GM19455 (cell line): ENCODE results near the gene RBM12.
"Not testable (repeated sequence)": the region's sequence is repeated elsewhere in the genome, so short reads cannot be mapped to it uniquely, and the experiment has no call there.

Experiments used
- ATAC-seq: cut with Tn5 transposase; IDR thresholded peaks from one replicate; pipeline ENCODE4 v1.9.1; 2021; ENCODE audit not compliant: unreplicated experiment

The RBM12 gene, protein sequence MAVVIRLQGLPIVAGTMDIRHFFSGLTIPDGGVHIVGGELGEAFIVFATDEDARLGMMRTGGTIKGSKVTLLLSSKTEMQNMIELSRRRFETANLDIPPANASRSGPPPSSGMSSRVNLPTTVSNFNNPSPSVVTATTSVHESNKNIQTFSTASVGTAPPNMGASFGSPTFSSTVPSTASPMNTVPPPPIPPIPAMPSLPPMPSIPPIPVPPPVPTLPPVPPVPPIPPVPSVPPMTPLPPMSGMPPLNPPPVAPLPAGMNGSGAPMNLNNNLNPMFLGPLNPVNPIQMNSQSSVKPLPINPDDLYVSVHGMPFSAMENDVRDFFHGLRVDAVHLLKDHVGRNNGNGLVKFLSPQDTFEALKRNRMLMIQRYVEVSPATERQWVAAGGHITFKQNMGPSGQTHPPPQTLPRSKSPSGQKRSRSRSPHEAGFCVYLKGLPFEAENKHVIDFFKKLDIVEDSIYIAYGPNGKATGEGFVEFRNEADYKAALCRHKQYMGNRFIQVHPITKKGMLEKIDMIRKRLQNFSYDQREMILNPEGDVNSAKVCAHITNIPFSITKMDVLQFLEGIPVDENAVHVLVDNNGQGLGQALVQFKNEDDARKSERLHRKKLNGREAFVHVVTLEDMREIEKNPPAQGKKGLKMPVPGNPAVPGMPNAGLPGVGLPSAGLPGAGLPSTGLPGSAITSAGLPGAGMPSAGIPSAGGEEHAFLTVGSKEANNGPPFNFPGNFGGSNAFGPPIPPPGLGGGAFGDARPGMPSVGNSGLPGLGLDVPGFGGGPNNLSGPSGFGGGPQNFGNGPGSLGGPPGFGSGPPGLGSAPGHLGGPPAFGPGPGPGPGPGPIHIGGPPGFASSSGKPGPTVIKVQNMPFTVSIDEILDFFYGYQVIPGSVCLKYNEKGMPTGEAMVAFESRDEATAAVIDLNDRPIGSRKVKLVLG

DNA sequence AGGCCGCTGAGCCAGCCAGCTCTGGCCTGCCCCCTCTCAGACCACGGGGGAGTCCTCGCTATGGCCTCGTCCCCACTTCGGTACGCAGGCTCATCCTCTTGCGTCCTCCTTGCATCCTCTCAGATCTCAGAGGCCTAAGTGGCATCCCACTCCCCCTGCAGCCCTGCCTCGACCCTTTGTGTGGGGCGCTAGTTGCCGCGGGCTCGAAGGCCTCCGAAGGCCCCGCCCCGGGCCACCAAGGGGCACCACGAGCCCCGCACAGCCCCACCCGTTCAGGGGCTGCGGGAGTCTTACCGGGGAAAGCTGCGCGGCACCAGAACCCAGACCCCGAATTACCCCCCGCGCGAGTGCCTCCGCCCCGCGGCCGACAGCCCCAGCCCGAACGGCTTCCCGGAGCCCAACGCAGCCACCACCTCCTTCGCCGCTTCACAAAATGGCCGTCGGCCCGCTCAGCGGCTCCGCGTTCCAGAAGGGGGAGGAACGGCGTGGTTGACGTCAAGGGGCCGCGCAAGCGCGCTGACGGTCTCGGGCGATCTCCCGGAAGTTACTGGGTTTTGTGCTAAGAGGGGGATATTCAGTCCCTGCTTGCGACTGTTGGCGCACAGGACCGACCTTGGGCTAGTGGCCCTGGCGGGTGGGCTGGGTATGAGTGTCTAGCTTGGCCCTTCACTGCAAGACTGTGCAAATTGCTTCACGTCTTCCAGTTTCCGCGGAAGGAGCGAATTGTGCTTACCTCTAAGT lies at the start of gene RBM12, which contains the start of gene CPNE1:
Gene RBM12 (minus strand): TSS at position 435 of the 741 bp plus-strand sequence. CDS start 9,578 bp downstream, outside the sequence.
Gene CPNE1 (minus strand): TSS at position 435 of the 741 bp plus-strand sequence. CDS start 31,977 bp downstream, outside the sequence.
- ATAC-seq, result peak; percentile 75

DNA sequence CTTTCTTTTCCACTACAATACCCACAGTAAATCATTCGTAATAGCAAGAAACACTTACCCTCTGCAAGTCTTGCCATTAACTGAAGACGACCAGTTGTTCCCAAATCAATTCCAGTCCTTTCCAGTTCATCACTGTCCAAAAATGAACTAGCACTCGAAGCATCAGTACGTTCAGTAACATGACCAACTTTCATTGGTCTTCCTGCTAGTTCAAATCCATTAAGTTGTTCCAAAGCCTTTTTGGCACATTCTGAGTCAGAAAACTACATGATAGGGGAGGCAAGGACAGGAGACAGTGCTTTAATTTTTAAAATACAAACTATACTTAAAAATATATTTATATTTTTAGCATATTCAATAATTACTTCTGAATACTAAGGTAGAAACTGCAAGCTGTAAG lies 49.4 kb upstream of the RBM12 start:
- ATAC-seq, result no peak

DNA sequence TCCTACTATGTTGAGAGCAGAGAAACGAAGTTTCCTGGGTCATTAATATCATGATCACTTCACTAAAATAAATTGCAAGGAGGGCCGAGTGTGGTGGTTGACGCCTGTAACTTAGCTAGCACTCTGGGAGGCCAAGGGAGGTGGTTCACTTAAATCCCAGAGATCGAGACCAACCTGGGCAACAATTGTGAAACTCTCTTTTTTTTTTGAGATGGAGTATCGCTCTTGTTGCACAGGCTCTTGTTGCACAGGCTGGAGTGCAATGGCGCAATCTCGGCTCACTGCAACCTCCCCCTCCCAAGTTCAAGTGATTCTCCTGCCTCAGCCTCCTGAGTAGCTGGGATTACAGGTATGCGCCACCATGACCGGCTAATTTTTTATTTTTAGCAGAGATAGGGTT lies 48.4 kb upstream of the RBM12 start:
- ATAC-seq, result not testable (repeated sequence)

DNA sequence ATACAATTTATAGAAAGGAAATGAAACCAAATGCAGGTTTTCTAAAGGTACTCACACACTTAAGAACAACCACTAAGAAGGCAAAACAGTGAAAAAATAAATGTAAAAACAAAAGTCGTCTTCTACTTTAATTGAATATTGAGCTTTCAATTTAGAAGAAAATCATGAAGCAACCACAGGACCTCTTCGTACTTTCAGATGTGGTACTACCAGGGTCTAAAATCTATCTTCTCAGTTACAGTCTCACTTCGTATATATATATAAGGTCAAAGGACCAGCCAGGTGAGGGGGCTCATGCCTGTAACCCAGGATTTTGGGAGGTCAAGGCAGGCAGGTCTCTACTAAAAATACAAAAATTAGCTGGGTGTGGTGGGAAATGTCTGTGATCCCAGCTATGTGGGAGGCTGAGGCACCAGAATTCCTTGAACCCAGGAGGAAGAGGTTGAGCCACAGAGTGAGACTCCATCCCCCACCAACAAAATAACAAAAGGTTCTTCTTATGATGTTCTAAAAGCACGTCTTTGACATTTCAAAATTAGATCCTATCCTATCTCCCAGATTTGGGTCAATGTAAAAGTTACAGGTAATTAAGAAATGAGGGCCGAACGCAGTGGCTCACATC lies 47.0 kb upstream of the RBM12 start:
- no peak for ATAC-seq

DNA sequence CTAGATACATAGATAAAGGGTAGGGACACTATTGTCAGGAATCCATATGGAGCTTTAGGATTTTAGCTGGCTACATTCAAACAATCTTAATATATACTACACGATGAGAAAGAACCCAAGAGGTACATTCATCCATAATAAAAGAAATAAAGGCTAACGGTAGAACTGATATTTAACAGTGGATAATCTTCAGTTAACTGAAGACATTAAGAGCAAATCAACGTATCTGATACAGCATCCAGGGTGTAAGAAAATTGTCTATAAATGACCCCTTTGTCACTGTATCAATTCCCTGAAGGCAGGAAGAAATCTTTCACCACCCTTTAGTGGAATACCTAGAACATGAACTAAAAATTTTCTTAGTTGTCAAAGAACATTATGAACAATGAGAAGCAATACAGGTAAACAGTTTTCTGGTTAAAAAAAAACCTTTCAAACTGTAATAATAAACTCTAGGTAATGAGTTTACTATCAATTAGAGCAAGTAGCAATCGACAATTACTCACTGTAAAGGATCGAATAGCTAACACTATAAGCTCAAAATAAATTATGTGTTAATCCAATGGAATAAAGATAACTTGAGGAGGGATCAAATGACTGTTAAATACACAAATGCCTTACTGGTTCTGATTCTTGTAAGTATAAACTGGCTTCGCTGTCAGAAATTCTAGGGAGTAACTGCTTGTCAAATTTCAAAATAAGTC lies 46.3 kb upstream of the RBM12 start:
- ATAC-seq, result no peak

DNA sequence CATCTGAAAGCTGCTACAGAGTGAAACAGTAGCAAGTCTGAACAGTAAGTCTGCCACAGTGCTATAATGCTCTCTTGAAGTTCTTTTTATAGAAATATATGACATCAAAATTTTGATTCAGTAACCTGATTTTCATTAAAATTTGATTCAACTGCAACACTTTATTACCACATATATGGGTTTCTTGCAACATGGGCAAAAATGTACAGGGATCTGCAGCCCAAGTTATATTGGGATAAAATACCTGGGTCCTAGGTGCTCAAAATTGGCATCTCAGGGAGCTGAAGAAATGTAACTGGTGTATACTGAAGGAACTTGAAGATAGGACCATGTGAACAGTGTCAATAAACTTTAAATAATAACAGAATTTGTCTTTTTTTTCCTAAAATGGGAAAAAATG lies 45.3 kb upstream of the RBM12 start:
- no peak for ATAC-seq

DNA sequence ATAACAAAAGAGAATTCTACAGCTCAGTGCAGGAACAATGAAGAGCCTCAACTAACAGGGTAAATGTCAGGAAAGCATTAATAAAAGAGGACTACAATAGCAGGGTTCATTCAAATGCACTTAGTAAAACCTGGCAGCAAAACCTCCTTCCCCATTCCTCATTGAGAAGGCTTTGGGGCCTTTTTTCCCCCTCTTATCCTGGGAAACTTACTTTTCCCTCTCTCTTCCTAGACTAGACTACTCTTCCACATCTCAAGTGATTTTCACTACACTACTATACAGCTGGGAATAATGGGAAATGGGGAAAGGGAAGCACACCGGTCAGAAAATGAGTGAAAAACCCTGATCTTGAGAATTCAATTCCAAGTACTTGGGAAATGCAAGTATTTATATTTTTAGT lies 44.6 kb upstream of the RBM12 start:
- no peak for ATAC-seq

DNA sequence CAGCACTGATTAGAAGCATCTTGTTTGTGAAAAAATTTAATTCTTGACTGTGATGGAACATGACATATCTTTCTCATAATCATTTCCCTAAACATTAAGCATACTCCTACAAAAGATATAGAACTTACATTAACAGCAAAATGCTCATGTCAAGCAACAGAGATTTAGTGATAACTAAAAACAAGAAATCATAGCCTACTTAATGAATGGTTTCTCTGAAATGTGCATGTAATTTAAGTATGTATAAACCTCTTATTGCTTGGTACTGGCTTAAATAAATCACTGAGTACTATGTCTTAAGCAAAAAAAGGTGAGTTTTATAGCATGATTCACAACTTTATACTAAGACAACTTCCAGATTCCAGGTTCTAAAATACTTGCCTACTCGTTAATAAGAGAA lies 43.8 kb upstream of the RBM12 start:
- ATAC-seq, result no peak

DNA sequence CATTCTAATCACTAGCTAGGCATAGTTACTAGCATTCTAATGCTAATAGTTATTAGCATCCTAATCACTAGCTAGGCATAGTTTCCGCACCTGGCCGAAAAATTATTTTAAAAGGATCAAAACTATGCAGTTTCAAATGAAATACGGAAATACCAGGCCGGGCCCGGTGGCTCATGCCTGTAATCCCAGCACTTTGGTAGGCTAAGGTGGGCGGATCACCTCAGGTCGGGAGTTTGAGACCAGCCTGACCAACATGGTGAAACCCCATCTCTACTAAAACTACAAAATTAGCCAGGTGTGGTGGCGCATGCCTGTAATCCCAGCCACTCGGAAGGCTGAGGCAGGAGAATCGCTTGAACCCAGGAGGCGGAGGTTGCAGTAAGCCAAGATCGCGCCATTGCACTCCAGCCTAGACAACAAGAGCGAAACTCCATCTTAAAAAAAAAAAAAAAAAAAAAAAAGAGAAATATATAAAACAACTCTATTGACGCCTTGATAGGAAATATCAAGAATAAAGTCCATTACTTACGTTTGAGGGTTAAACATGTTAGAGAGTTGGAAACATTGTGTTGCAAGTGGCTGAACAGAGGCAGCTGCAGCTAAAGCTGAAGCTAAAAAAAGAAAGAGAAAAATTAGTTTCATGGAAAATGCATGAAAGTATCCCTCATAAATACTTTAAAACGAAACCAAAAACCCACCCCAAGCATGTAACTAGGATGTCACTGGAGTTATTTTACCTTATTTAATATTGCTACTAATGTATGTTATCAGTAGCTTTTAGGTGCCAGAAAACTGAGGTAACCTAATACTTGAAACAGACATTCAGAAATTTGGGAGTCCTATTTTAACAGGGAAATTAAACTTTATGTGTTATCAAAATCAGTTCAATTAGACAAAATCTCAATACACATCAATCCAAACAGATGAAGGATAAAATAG lies 42.2 kb upstream of the RBM12 start:
- ATAC-seq, result not testable (repeated sequence)

DNA sequence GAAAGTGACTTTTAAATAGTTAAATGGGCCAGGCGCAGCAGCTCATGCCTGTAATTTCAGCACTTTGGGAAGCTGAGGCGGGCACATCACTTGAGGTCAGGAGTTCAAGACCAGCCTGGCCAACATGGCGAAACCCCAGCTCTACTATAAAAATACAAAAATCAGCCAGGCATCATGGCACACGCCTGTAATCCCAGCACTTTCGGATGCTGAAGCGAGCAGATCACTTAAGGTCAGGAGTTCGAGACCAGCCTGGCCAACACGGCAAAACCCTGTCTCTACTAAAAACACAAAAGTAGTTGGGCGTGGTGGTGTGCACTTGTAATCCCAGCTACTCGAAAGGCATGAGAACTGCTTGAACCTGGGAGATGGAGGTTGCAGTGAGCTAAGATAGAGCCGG lies 41.2 kb upstream of the RBM12 start:
- ATAC-seq, result not testable (repeated sequence)

DNA sequence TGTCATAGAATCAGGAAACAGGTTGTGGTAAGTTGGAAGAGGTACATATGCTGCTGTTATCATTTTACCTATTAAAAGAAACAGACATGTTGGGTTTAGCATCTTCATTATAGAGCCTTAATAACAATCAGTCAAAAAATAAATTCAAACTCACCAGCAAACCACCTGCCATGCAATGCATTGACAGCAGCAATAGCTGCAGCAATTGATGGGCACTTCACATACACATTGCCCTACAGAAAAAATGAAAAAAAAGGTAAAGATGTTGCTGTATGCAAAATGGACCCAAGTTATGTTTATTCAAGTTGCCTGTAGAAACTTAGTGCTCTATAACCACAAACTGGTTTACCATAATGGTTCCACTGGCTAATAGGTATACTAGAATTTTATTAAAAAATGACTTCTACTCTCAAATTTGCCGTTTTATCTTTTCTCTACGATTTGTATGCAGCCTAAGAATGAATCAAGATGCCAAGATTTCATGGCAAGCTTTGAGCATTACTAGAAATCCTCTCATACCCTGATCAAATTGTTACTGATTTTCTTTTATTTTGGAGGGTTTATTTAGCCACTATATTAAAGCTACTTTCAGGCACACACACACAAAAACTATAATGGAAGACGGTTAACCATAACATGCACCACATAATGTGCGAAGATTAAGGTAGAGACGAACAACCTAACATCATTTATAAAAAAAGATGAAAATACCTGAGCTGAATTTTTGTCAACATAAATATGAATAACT lies 40.0 kb upstream of the RBM12 start:
- ATAC-seq, result no peak

DNA sequence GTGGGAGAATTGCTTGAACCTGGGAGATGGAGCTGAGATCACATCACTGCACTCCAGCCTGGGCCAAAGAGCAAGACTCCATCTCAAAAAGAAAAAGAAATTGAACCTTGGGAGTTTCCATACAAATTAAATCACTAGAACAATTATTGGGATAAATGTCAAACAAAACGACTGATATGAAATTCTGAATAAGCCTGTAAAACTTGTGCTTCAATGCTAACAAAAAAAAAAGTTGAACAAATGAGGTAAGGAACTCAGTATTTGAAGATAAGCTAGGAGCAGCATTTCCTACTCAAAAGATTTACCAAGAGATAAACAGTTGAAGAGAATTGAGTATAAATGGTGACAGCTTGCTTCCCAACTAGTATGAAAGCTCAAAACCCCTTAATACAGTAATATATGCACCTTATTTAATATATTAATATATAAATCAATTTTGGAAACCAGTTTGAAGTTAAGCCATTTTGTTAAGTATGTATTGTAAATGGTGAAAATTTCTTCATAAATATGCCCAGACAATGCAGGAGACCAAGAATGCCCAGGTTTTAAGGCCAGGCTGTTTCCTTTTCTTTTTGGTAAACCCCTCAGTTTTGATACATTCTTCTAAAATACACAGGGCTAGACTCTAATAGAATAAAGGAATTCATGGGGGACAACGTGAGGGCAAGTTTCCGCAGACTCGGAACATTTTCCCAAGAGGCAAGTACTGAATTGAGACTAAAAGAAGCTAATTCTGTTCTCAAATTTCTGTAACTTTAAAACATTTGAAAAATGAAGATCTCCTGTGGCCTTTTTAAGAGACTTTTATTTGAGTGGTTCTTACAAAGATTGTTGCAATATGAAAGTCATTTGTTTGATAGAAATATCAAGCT lies 38.4 kb upstream of the RBM12 start:
- no peak for ATAC-seq

DNA sequence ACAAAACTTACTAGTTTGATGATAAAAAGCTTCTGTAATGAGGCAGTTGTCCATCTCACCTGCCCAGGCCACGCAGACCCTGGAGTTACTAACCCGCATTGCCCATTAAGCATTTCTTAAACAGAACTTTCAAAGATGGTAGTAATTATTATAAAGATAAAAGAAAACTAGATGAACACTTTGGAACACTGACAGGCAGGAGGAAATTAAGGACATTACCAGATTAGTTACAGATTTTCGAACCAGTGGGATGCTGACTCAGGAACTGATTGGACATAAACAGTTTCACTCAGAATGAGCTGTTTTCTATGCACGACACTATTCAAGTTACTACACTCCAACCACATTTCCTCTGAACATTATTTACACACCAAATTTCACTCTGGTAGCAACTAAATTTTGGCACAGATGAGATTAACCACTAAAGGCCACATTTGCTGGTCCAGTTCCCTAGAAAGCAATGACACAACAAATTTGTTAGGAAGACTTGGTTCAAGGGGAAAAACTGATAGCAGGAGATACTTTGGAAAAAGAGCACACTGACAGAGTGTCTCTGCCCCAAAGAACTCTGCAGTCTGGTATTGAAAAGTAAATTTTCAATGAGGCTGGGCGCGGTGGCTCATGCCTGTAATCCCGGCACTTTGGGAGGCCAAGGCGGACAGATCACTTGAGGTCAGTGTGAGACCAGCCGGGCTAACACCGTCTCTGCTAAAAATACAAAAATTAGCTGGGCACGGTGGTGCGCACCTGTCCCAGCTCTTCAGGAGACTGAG lies 37.5 kb upstream of the RBM12 start:
- ATAC-seq, result no peak

DNA sequence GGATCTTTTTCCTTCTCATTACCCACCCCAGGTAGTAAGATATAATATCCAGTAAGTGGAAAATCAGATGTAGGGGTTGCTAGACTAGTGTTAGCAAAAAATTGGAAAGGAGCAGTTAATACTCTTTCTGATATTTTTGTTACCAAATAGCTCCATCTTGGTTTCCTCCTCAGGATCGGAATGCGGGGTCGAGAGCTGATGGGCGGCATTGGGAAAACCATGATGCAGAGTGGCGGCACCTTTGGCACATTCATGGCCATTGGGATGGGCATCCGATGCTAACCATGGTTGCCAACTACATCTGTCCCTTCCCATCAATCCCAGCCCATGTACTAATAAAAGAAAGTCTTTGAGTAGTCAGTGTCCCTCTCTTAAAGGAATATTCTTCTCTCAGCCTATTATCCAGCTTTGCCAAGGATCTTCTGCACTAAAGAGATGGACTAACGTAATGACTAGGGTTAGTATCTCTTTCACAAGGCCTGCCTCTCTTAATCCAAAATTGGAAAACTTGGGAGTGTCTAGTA lies 36.0 kb upstream of the RBM12 start:
- ATAC-seq, result no peak

DNA sequence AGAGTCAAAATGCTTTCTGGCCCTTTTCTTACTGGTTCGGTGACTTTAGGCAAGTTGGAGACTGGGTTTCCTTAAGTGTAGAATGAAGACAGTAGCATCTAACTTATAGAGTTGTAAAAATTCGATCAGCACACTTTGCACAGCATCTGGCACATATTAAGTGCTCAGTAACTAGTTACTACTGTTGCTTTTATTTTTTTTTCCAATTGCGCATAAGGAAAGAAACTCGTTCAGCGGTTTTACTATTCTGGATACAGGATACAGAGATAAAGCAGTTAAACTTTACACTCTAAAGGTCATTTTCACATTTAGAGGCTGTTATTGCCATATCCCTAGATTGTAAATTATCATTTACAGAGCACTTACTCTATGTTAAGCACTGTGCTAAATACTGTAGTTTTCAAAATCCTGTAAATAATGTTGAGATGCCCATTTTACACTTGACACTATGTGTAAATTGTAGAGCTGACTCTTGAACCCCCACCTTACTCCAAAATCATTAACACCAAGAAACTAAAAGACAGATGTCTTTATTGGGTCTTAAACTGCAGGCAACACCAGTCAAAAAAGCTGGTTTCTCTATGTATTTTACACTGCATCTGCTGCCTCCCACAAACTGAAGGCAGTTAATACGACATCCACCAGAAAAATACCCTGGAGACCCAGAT lies 35.4 kb upstream of the RBM12 start:
- no peak for ATAC-seq
